SKM-1 treated with dmso at 0.1 percent for 144 hours (cell line): ENCODE measurements around the gene HCN4.
"Not testable (repeated sequence)": the region's sequence is repeated elsewhere in the genome, so short reads cannot be mapped to it uniquely, and the experiment has no call there.

Experiments used
- DNase-seq: peaks from one replicate; lab custom pipeline; 2025; ENCODE audit not compliant: unreplicated experiment; lab: John Stamatoyannopoulos, UW

Gene HCN4

DNA sequence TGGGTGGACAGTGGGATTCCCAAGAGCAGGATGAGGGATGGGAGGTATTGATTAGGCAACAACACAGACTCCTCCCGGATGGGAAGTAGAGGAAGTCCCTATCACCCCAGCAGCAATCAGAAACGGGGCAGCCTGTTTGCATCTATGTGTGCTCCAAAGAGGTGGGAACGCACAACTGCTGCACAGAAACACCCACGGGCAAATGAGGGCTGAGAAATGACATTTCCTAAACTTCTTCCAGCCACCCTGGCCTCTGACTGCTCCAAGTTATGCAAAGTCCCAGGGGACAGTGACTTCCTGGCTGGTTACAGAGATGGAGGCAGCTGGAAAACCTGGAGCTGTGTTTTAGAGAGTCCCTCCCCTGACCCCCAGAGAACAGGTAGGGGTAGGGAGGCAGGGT, 42.6 kb downstream of the HCN4 start:
- DNase-seq: no peak

DNA sequence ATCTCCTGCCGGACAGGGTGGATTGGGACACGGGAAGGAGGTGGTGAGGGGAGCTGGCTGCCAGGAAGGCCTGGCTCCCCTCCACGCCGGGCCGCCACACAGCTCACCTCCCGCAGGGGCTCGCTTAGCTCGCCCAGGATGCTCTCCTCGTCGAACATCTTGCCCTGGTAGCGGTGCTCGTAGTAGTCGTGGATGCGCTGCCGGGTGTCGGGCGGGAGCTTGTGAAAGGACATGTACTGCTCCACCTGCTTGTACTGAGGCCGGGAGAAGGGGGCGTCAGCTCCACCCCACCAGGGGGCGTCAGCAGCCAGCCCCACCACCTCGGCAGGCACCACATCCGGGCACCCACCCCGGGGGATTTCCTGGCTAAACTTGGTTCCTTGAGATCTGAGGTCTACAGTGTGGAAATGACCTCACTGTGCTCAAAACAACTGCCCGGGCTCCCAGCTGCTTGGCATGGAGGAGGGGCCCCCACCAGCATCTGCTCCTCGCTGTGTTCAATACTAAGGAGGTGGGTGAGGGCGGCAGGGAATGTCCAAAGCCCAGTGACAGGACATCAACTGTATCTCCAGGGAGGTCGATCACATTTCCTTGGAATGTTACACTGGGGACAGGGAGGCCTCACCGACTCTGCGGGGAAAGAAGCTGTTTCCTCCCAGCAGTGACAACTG, 43.4 kb downstream of the HCN4 start:
- no peak for DNase-seq

DNA sequence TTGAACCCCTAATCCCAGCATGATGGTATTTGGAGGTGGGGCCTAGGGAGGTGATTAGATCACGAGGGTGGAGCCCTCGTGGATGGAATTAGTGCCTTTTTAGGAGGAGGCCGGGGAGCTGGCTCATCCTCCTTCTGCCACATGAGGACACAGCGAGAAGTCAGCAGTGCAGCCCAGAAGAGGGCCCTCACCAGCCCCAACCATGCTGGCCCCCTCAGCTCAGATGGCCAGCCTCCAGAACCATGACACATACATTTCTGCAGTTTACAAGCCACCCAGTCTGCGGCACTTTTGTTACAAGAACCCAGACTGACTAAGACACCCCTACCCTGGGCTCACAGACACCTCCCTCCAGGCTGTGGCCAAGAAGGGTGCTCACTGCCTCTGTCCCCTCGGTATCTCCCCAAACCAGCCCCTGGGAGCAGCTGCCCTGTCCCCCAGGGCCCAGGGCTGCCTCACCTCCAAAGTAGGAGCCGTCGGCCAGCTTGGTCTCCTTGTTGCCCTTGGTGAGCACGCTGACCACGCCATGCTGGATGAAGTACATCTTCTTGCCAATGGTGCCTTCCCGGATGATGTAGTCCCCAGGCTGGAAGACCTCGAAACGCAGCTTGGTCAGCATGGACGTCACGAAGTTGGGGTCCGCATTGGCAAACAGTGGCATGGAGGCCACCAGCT, 44.1 kb downstream of the HCN4 start:
- DNase-seq: no peak

DNA sequence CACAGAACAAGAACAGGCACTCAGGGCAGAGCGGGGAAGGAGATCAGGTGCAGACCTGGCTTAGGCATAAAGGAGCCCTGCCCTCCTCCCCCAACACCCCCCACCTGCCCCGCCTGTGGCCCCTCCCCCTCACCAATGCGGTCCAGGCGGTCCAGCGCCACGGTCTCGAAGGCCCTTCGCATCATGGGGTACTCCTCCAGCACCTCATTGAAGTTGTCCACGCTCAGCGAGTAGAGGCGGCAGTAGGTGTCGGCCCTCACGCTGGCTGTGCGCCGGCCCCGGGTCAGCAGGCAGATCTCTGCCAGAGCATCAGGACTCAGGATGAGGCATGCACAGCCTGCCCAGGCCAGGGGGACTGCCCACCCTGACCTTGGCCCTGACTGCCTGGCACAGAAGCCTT, 44.8 kb downstream of the HCN4 start:
- DNase-seq: no peak

DNA sequence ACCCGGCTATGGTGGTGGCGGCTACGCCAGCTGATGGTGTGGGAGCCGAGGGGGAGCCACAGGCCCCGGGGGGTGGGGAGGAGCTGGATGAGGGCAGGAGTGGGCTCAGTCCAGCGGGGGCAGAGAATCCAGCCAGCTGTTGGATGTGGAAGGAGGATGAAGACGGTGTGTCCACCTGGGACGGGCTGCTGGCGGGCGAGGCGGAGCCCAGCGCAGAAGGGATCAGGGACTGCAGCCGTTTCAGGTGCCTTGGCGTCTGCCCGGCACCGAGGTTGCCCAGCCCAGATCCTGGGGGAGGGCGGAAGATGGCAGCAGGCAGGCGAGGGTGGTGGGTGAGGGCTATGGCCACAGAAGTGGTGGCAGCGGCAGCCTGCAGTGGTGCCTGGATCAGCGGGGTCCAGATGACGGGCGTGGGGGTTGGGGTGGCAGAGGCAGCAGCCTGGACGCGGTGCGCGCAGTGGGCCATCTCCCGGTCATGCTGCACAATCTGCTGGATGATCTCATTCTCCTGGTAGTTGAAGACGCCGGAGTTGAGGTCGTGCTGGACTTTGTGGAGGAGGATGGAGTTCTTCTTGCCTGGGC, 45.3 kb downstream of the HCN4 start:
- no peak for DNase-seq

DNA sequence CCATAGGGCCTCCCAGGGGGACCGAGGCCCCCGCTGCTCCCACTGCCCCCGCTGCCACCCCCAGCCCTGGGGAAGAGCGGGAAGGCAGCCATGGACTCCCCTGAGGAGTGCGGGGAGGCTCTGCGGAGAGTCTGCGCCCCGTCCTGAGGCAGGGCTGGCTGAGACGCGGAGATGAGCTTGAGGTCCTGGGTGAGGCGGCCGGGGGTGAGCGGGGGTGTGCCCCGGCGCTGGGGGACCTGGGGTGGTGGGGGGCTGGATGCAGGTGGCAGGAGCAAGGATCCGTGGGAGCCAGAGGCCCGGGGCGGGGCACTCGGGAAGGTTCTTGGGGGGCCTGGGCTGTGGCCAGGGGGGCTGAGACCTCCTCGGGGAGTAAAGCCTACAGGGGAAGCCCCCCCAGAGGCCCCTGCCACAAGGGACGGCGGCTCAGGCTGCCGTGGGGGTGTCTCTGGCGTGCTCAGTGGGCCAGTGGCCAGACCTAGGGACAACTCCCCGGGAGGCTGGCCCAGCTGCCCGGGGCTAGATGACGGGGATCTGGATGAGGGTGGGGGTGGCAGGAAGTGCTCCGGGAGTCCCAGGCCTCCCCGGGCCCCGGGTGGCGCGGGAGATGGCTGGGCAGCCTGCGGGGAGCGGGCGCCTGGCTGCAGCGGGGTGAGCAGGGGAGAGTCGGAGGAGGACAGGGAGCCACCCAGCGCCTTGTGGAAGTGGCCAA, 45.9 kb downstream of the HCN4 start:
- DNase-seq: no peak

DNA sequence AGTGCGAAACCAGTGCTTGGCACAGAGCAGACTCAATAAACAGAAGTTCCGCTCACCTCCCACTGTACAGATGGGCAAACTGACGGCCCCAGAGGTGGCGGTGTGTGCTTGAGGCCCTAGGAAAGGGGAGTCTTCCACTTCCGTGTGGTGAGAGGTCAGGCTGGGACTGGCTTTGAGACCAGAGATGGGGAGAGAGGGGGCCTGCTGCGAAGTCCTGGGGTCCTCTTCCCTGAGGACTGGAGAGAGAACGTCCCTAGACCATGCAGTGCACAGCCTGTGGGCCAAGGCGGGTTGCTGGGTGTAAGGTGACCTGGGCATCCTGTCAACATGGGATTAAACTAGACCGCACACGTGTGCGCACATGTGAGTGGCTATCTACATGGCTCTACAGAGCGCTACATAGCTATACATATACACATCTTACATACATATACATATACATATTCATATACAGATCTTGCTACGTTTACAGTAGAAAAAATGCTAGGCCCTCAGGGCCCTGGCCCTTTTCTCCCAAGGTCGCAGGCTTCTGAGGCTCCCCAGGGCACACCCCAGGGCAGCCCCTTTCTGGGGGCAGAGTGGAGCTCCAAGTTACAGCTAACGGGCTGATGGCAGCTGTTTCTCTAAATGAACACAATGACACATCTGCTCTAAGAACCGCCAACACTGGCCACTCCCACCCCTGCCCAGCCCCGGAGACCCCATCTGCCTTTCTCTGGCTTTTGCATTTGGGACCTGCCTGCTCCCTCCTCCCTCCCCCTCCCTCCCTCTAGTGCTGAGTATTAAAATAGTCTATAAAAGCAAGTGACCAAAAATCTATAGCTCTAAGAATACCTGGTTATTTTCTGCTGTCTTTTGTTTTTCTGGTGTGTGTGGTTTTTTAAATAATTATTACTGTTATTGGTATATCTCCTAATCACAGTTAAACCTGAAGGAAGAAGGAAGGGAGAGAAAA, 47.0 kb downstream of the HCN4 start:
- DNase-seq: no peak

DNA sequence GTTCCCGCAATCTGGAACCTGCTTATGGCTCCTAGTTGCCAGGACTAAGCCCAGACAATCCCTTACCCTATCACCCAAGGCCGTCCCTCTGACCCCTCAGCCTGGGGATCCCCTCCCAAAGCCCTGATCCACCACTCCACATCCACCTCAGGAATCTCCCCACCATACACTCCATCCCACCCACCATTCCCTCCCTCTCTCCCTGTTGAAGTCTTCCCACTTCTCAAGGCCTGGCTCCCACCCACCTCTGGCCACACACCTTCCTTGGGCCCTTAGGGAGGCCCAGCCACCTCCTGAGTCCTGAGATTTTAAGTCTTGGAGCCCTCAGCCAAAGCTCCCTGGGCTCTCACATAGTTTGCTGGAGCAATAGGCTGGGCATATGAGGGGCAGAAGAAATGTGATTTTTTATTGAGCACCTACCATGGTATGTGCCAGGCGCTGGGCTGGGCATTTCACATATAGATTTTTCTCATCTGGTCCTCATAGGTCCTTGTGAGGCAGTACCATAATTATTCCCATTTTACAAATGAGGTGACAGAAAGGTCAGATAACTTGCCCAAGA, 48.1 kb downstream of the HCN4 start:
- DNase-seq: no peak

DNA sequence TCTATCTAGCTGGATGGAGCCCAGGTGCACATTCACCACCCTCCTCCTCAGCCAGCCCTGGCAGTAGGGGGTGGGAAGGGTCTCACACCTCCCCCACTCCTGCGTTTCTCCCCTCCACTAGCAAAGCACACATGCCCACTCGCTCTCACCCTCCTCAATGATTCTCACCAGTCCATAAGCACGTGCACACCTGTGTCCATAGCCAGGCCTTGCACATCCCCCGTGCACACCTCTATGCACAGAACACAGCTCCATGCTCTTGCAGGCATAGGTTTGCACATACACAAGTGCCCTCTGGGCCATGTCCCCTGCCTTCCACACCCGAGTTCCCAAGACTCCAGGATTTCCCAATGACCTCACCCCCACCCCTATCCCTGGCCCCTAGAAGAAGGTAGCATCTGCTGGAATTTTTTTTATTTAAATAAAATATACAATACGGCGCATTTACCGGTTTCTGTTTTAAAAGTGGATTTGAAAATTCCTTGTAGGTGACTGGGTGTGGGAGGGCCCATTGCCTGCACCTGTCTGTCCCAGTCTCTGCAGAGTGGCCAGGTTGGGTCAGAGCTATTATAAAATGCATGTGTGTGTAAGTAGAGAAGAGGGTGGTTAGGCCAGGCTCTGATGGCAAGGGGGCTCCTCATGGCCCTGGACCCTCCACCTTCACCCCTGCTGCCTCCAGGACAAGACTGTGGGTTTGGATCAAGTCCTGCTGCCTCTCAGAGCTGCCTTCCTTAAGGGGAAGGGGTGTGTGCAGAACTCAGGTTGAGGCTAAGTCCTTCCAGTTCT, 49.1 kb downstream of the HCN4 start:
- DNase-seq: no peak

DNA sequence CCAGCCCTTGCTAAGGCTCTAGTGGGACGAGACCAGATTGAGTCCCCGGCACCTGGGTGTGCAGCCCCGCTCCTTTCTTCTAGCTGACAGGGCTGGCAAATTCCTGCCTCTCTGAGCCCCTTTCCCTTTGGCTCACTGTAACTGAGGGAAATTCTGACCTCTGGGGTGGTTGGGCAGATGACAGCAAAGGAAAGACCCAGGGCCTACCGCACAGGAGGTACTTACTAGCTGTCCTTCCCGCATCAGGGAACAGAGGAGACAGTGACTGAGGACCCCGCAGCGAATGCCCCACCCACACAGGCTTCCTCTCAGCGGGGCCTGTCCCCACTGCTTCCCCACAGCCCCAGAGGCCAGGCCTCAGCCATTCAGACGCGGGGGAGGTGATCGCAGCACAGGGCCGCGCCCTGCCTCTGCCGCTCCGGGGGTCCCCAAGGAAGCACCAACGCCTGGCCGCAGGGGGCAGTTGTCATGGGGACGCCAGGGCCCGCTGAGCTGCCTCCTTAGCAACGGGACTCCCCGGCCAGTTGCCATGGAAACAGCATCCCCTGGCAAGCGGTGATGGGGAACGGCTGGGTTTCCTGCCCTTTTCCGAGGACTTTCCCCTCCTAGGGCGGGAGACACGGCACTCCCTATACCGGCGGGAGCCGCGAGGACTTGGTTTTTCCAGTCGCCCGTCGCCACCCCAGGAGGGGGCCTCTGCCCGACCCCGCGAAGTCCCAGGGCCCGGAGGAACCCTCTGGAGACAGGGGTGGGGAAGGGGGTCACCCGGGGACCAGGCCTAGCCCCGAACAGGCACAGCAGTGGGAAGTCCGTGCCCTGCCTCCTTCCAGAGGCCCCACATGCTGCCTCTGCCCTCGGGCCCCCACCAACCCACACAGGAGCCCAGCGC, 50.1 kb downstream of the HCN4 start:
- no peak for DNase-seq

DNA sequence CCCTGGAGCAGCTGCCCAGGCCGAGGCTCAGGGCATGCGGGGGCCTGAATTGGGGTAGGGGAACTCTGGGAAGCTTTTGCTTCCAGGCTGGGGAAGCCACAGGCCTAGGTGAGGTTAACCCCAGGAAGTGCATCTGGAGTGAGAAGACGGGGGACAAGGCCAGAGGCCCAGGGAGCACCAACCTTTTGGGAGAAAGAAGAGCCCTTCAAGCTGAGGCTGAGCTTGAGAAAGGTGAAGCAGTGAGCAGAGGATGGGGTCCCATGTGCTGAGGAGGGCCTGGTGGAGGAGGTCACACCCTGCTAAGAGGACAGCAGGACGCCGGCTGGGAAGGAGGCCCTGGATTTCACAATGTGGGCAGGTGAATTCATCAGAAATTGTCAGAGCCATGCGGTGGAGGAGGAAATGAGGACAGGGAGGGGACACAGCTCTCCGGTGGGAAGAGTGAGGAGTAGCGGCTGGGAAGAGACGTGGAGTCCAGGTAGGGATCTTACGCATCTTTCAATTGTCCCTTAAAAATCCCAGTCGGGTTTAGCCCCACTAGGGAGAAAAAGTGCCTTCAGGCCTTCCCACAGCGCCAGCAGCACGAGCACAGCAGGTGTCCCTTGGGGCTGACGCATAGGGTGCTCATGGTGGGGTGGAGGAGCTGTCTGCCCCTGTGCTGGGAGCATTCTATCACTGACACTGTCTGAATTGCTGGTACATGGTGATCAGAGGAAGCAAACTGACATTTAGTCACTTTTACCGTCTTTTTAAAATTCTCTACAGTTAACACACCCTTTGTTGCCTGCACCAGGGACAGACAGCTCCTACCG, 50.9 kb downstream of the HCN4 start:
- DNase-seq: no peak

DNA sequence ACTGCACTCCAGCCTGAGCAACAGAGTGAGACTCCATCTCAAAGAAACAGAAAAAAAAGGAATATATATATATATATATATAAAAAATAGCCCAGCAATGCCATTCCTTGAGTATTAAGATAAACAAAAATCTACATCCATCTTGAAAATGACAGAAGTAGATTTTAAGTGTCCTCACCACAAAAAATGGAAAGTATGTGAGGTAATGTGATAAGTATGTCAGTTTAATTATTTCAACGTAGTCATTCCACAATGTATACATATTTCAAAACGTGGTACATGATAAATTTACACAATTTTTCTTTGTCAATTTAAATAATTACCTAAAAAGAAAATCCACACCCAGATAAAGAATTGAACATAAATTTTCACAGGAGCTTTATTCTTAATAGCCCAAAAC, 54.9 kb downstream of the HCN4 start:
- no peak for DNase-seq

DNA sequence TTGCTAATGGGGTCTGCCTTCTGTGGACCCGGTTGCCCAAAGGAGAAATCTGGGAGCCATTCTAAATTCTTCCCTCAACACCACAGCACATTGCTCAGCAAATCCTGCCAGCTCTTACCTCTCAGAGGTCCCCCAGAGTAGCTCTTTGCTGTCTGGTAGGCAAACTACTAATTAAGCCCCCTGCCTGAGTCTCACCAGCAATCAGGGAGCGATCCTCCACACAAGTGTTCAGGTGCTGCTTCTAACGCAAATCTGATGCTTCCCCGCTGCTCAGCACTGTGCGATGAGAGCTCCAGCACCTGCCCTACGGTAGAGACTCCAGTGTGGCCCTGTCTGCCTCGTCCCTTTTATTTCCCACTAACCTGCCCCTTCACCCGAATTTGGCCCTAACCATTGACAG, 60.5 kb downstream of the HCN4 start:
- DNase-seq: no peak

DNA sequence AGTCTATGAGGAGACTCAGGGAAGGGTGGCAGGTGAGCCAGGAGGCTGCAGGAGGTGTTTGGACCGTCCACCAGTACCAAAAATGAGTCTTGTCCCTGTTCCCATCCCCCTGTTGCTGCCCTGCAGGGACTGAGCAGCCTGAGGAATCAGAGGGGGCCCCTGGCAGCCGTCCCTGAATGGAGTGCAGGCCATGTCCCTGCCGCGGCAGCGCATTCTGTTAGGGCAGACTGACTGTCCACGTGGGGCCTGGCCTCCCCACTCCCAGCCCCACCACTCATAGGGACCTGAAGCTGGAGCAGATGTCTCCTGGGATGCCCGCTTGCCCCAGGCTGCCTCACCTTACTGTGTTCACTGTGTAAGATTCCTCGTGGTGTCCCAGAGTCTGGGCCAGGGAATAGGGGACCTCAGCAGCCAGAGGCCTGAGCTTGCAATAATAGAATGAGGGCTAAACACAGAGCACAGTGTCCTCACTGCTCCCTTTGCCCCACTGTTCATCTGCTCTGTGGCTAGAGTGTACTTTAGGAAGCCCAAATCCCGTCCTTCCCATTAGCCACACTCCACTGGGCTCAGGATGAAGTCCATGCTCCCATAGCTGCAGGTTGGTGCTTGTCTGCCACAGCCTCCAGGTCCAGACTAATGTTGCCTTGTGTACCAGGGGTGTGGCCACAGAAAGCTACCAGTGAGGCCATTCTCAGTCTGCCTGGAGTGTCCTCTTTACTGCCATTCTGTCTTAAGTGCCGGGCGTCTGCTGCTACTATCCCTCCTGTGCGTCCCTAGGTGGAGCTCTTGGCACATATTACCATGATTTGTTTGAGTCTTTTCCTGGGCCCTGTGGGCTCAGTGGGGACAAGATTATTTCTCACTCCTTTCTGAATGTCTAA, 63.2 kb downstream of the HCN4 start:
- peak; percentile 36 for DNase-seq

DNA sequence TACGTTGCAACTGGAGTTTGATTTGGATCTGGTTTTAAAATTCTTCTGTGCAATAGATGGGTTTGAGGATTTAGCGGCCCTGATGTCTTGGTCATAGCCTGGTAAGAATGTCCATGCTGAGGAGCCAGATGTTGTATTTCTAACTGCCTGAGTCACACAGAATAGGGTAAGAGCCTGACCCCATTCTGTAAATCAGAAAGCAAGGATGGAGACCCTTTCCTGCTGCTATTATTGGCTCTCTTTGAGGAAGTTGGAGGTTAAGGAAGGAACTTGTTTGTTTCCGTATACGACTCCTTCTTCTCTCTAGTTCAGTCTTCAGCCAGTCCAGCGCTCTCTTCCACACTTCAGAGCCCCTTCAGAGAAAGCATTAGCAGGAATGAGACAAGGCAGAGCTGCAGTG, 65.1 kb downstream of the HCN4 start:
- DNase-seq: peak; percentile 69

DNA sequence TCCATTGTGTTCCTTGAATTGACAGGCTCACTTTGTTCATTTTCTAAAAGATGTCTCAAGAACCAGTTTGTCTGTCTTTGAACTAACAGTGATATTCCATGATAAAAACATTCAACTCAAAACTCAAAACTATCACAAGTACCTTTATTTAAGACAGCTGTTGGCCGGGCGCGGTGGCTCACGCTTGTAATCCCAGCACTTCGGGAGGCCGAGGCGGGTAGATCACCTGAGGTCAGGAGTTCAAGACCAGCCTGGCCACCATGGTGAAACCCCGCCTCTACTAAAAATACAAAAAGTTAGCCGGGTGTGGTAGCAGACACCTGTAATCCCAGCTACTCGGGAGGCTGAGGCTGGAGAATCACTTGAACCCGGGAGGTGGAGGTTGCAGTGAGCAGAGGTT, 68.5 kb downstream of the HCN4 start:
- not testable (repeated sequence) for DNase-seq
